B cell (primary cell): ENCODE measurements around the gene CCDC18. TPM values are rescaled to one million over a fixed set of nuclear protein-coding genes. Genes with fewer than 3 reads are reported as not detected.

Experiments used
- ATAC-seq: fragments of 200-7000 bp; cut with Tn5 transposase; one replicate; pipeline ENCODE4 v1.10.0; 2021; ENCODE audit warnings: low read depth, mild to moderate bottlenecking, moderate number of reproducible peaks, moderate library complexity
- CTCF ChIA-PET: fragments of 350-600 bp; sonication (Branson Sonifier 250); formaldehyde crosslinking; loops from one replicate; lab custom pipeline; 2021; ENCODE audit warnings: antibody characterized with exemption, inconsistent platforms; lab: Charles Lee
- POLR2A ChIA-PET: fragments of 350-600 bp; sonication (Branson Sonifier 250); formaldehyde crosslinking; loops from one replicate; lab custom pipeline; 2021; ENCODE audit warnings: antibody characterized with exemption; lab: Charles Lee
- DNase-seq: peaks from one replicate; pipeline ENCODE4 v3.0.0; 2013
- H2AFZ ChIP-seq: 2 replicates; pipeline ENCODE4 v1.6.1; 2012; ENCODE audit warnings: mild to moderate bottlenecking, low read depth, low read length; ENCODE audit not compliant: insufficient read depth, poor library complexity, severe bottlenecking
- H3K27ac ChIP-seq, 2 donors: 1 replicate in 1 of 2; 2 replicates in 1 of 2; pipeline ENCODE4 v1.5.1; 2012 to 2013; ENCODE audit warnings: low read length in 2 of 2, mild to moderate bottlenecking in 2 of 2, moderate library complexity in 1 of 2
- H3K27me3 ChIP-seq, 4 experiments: fragments of 200-600 bp in 1 of 4; sonication (generic) in 1 of 4; replicated peaks in 1 of 4; 1 replicate in 2 of 4; 2 replicates in 2 of 4; pipeline versions ENCODE4 v1.6.1 to v1.7.0; 2013 to 2016; ENCODE audit warnings: low read length in 3 of 4, mild to moderate bottlenecking in 2 of 4, mixed read lengths in 1 of 4, moderate library complexity in 1 of 4; ENCODE audit not compliant: insufficient read depth in 4 of 4, control insufficient read depth in 3 of 4; ENCODE audit errors: control extremely low read depth in 1 of 4
- H3K36me3 ChIP-seq, 2 experiments: replicated peaks in 1 of 2; 1 replicate in 1 of 2; 2 replicates in 1 of 2; pipeline versions ENCODE4 v1.6.1 to v1.7.1; 2013; ENCODE audit warnings: low read length in 1 of 2; ENCODE audit not compliant: insufficient read depth in 2 of 2, control insufficient read depth in 1 of 2; ENCODE audit errors: control extremely low read depth in 1 of 2, extremely low read depth in 1 of 2
- H3K4me1 ChIP-seq, 2 donors: fragments of 200-600 bp in 1 of 2; sonication (generic) in 1 of 2; 1 replicate in 1 of 2; 2 replicates in 1 of 2; pipeline versions ENCODE4 v1.5.1 to v1.6.1; 2013 to 2017; ENCODE audit warnings: low read length in 2 of 2; ENCODE audit not compliant: control insufficient read depth in 2 of 2, insufficient read depth in 2 of 2
- H3K4me2 ChIP-seq: replicated peaks from 2 replicates; pipeline ENCODE3; 2012; ENCODE audit warnings: mild to moderate bottlenecking, low read depth, low read length; ENCODE audit not compliant: poor library complexity, severe bottlenecking
- H3K4me3 ChIP-seq, 5 experiments: fragments of 200-600 bp in 1 of 5; sonication (generic) in 1 of 5; 1 replicate in 3 of 5; 2 replicates in 2 of 5; pipeline versions ENCODE4 v1.5.1 to v1.7.0; 2011 to 2016; ENCODE audit warnings: low read length in 4 of 5, mild to moderate bottlenecking in 4 of 5, low read depth in 2 of 5, control low read depth in 1 of 5, moderate library complexity in 1 of 5; ENCODE audit not compliant: insufficient read depth in 1 of 5; ENCODE audit errors: control extremely low read depth in 1 of 5, extremely low read depth in 1 of 5
- H3K79me2 ChIP-seq: fragments of 200-600 bp; sonication (generic); one replicate; pipeline ENCODE4 v1.6.0; 2016; ENCODE audit warnings: low read length; ENCODE audit not compliant: control insufficient read depth, insufficient read depth
- H3K9ac ChIP-seq: fragments of 200-600 bp; sonication (generic); 2 replicates; pipeline ENCODE4 v1.6.1; 2017; ENCODE audit warnings: mild to moderate bottlenecking, low read length, moderate library complexity
- H3K9me3 ChIP-seq, 3 donors: one replicate each; pipeline versions ENCODE4 v1.6.1 to v1.7.1; 2013; ENCODE audit warnings: low read length in 2 of 3; ENCODE audit not compliant: control insufficient read depth in 2 of 3, insufficient read depth in 1 of 3; ENCODE audit errors: control extremely low read depth in 1 of 3
- H4K20me1 ChIP-seq: 2 replicates; pipeline ENCODE4 v1.6.0; 2012; ENCODE audit warnings: mild to moderate bottlenecking, low read length; ENCODE audit not compliant: insufficient read depth, control insufficient read depth, poor library complexity, severe bottlenecking
- H3K27ac Mint-ChIP-seq: one replicate; pipeline ENCODE4 v1.8.0; 2021; ENCODE audit warnings: mixed read lengths
- H3K27me3 Mint-ChIP-seq: one replicate; pipeline ENCODE4 v1.8.0; 2021; ENCODE audit warnings: mixed read lengths
- H3K4me1 Mint-ChIP-seq: one replicate; pipeline ENCODE4 v1.8.0; 2021; ENCODE audit warnings: mixed read lengths
- H3K4me3 Mint-ChIP-seq: one replicate; pipeline ENCODE4 v1.8.0; 2021; ENCODE audit warnings: mixed read lengths
- H3K9me3 Mint-ChIP-seq: one replicate; pipeline ENCODE4 v1.8.0; 2022; ENCODE audit warnings: mixed read lengths; ENCODE audit not compliant: insufficient read depth
- EZH2 ChIP-seq: IDR thresholded peaks from 2 replicates; pipeline ENCODE4 v1.6.1; 2012; ENCODE audit warnings: borderline replicate concordance, low read depth, mild to moderate bottlenecking, moderate library complexity, low read length; ENCODE audit not compliant: insufficient read depth, poor library complexity, severe bottlenecking
- WGBS: methylation state at CpG from one replicate; pipeline ENCODE4 v1.1.5; 2013; ENCODE audit warnings: missing lambda C conversion rate; ENCODE audit not compliant: insufficient coverage; 5-methylcytosine and 5-hydroxymethylcytosine counted together
- intact Hi-C: fragments of 100-400 bp; cut with micrococcal nuclease; formaldehyde crosslinking; loops from one replicate; pipeline ENCODE4 v1.10.0; 2022
- polyA plus RNA-seq: library from polyadenylated mRNA; depleted of rRNA; stranded (reverse); fragments of >200 nt; gene quantifications from 2 replicates; pipeline ENCODE4 v1.2.3, GENCODE V29; 2012
- total RNA-seq, 2 donors: library from RNA; stranded (reverse); fragments of 120-200 nt in 1 of 2; gene quantifications; 1 replicate in 1 of 2; 2 replicates in 1 of 2; pipeline versions ENCODE4 v1.2.3 to v1.2.4, GENCODE V29; 2013 to 2022
- TF ChIP-seq, protein P1 (sequence below): fragments of 200-600 bp; IDR thresholded peaks from one replicate; pipeline ENCODE4 v1.8.0; 2022; ENCODE audit warnings: antibody characterized with exemption, mild to moderate bottlenecking

Gene CCDC18
- total and polyA plus RNA-seq, 2 donors (not counting 1 experiment from before 2014, with no cell fraction given), result 7.7 to 16.0 TPM

DNA sequence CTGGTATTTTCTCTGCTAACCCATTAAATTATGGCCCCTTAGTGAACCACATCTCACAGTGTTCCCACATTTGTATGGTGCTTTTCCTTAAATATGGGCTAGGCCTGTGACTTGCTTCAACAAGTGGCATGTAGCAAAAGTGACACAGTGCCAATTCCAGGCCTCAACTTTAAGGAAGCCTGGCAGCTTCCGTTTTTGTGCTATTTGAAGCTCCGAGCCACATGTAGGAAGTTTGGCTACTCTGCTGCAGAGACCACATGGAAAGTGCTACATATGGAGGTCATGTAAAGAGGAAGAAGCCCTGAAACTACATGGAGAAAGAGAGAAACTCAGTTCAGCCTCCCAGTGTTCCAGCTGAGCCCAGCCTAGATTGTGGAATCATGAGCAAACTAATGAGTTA is 136.7 kb downstream of the CCDC18 start:
- H3K4me1 ChIP-seq, result no peaks in the 10 kb centered on the region
- H3K27ac ChIP-seq, result no peak overlapping the region
- Mint-ChIP-seq H3K27me3 (no peaks in the 10 kb centered on the region), H3K4me3 (no peak overlapping the region), H3K9me3 (no peaks in the 10 kb centered on the region), H3K27ac (no peak overlapping the region), H3K4me1 (no peaks in the 10 kb centered on the region)
- ChIA-PET POLR2A (no interaction called here), CTCF (interaction anchor here (1.1 to 2.9 kb wide), 2 partner anchors 13 to 16 kb away, joined by 3 to 14 read pairs; no protein-coding TSS in a partner anchor)
- H2AFZ ChIP-seq, result no peak overlapping the region
- WGBS, result 33% methylated on average over 1 of the region's 2 CpGs
- H3K36me3 ChIP-seq, result no peaks in the 10 kb centered on the region
- no peaks in the 10 kb centered on the region for H4K20me1 ChIP-seq
- intact Hi-C loops, result no loop called here
- no peak overlapping the region for H3K9ac ChIP-seq
- no peak for ATAC-seq
- H3K4me3 ChIP-seq, result no peak overlapping the region
- no peak overlapping the region for H3K4me2 ChIP-seq
- DNase-seq, result no peak
- no peaks in the 10 kb centered on the region for H3K9me3 ChIP-seq
- H3K27me3 ChIP-seq, result no peaks in the 10 kb centered on the region
- TF ChIP-seq EZH2, result no peak
- TF ChIP-seq, protein P1, sequence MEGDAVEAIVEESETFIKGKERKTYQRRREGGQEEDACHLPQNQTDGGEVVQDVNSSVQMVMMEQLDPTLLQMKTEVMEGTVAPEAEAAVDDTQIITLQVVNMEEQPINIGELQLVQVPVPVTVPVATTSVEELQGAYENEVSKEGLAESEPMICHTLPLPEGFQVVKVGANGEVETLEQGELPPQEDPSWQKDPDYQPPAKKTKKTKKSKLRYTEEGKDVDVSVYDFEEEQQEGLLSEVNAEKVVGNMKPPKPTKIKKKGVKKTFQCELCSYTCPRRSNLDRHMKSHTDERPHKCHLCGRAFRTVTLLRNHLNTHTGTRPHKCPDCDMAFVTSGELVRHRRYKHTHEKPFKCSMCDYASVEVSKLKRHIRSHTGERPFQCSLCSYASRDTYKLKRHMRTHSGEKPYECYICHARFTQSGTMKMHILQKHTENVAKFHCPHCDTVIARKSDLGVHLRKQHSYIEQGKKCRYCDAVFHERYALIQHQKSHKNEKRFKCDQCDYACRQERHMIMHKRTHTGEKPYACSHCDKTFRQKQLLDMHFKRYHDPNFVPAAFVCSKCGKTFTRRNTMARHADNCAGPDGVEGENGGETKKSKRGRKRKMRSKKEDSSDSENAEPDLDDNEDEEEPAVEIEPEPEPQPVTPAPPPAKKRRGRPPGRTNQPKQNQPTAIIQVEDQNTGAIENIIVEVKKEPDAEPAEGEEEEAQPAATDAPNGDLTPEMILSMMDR, result no peak
- H3K79me2 ChIP-seq, result no peaks in the 10 kb centered on the region

DNA sequence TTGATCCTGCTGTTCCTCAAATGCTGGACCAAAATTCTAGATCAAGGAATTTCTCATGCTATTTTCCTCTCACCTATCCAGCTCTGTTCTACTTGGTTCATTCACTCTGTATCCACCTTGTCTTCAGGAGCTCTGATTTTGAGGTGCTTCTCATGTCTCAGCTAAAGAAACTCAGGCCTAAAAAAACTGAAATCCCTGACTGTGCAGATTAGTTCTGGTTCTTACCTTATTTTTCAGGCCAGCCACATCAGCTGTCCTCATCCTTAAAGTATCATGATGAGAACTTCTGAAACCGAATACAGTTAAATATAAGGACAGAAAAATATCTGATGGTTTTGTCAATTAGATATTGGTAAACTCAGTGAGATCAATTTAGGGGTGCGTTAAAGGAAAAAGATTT is 137.4 kb downstream of the CCDC18 start:
- H3K4me3 Mint-ChIP-seq, result no peak overlapping the region
- POLR2A ChIA-PET, result no interaction called here
- CTCF ChIA-PET, result interaction anchor here (2.9 kb wide), 1 partner anchor 14 kb away, joined by 14 read pairs; no protein-coding TSS in a partner anchor
- H3K9me3 Mint-ChIP-seq, result no peaks in the 10 kb centered on the region
- Histone ChIP-seq H3K79me2 (no peaks in the 10 kb centered on the region), H3K27ac (no peak overlapping the region), H4K20me1 (no peaks in the 10 kb centered on the region), H3K4me1 (no peaks in the 10 kb centered on the region), H2AFZ (no peak overlapping the region), H3K4me3 (no peak overlapping the region), H3K36me3 (no peaks in the 10 kb centered on the region), H3K27me3 (no peaks in the 10 kb centered on the region), H3K9ac (no peak overlapping the region), H3K9me3 (no peaks in the 10 kb centered on the region), H3K4me2 (no peak overlapping the region)
- intact Hi-C loops, result no loop called here
- TF ChIP-seq, protein P1, result no peak
- no peak for TF ChIP-seq EZH2
- no peaks in the 10 kb centered on the region for H3K4me1 Mint-ChIP-seq
- no peak overlapping the region for H3K27ac Mint-ChIP-seq
- 100% methylated on average over 2 of the region's 2 CpGs for WGBS
- DNase-seq (no peak), ATAC-seq (no peak)
- H3K27me3 Mint-ChIP-seq, result no peaks in the 10 kb centered on the region
